Daoy (cell line): ENCODE measurements around the gene ZBTB17. TPM values are rescaled to one million over a fixed set of nuclear protein-coding genes. Genes with fewer than 3 reads are reported as not detected.
"Not testable (repeated sequence)": the region's sequence is repeated elsewhere in the genome, so short reads cannot be mapped to it uniquely, and the experiment has no call there.

ENCODE experiments used
- DNase-seq: peaks from one replicate; pipeline ENCODE4 v3.0.0-alpha.2; 2015; ENCODE audit warnings: low read depth
- total RNA-seq: library from RNA; depleted of rRNA; stranded (reverse); fragments of >200 nt; shearing (Covaris generic); gene quantifications from 2 replicates; pipeline ENCODE4 v1.2.3, GENCODE V29; 2014

The ZBTB17 gene
- total RNA-seq, 1 experiment from 2014 or later = 43.1 TPM

GRCh38 chr1:15988856-15989736 lies 13.2 kb upstream of the ZBTB17 start:
- DNase-seq = no peak

GRCh38 chr1:15985611-15986297 lies 9.9 kb upstream of the ZBTB17 start:
- peak; percentile 86 for DNase-seq

GRCh38 chr1:15983275-15983674 lies 7.4 kb upstream of the ZBTB17 start:
- DNase-seq = no peak

- no peak for DNase-seq
Measured at GRCh38 chr1:15981679-15982078, 5.8 kb upstream of the ZBTB17 start.

- DNase-seq = not testable (repeated sequence)
Measured at GRCh38 chr1:15977947-15978346, 2.0 kb upstream of the ZBTB17 start.

GRCh38 chr1:15975358-15975804 lies 520 bp downstream of the ZBTB17 start:
- peak; percentile 73 for DNase-seq

GRCh38 chr1:15974855-15975254 lies 1.0 kb downstream of the ZBTB17 start:
- no peak for DNase-seq

- no peak for DNase-seq
Measured at GRCh38 chr1:15973772-15974171, 2.1 kb downstream of the ZBTB17 start.

- DNase-seq = no peak
Measured at GRCh38 chr1:15972409-15972808, 3.5 kb downstream of the ZBTB17 start.

- no peak for DNase-seq
Measured at GRCh38 chr1:15970911-15971310, 5.0 kb downstream of the ZBTB17 start.

- DNase-seq = no peak
Measured at GRCh38 chr1:15969321-15969880, 6.5 kb downstream of the ZBTB17 start.

- no peak for DNase-seq
Measured at GRCh38 chr1:15968172-15968571, 7.7 kb downstream of the ZBTB17 start.

- no peak for DNase-seq
Measured at GRCh38 chr1:15966956-15967344, 9.0 kb downstream of the ZBTB17 start.

GRCh38 chr1:15966081-15966955 lies 9.6 kb downstream of the ZBTB17 start:
- peak; percentile 50 for DNase-seq

GRCh38 chr1:15965228-15965767 lies 10.6 kb downstream of the ZBTB17 start:
- DNase-seq = no peak

- DNase-seq = no peak
Measured at GRCh38 chr1:15963968-15964648, 11.8 kb downstream of the ZBTB17 start.

- no peak for DNase-seq
Measured at GRCh38 chr1:15963363-15963967, 12.4 kb downstream of the ZBTB17 start.

- no peak for DNase-seq
Measured at GRCh38 chr1:15962671-15963362, 13.1 kb downstream of the ZBTB17 start.

- no peak for DNase-seq
Measured at GRCh38 chr1:15962176-15962575, 13.7 kb downstream of the ZBTB17 start.

GRCh38 chr1:15961492-15961891 lies 14.4 kb downstream of the ZBTB17 start:
- DNase-seq = no peak
